NCI-H2171 treated with DMSO at 0.1 percent for 48 hours (cell line): ENCODE measurements around the gene TRAM2.

ENCODE experiments used
- DNase-seq: peaks from one replicate; lab custom pipeline; 2025; lab: John Stamatoyannopoulos, UW

TRAM2 gene

DNA sequence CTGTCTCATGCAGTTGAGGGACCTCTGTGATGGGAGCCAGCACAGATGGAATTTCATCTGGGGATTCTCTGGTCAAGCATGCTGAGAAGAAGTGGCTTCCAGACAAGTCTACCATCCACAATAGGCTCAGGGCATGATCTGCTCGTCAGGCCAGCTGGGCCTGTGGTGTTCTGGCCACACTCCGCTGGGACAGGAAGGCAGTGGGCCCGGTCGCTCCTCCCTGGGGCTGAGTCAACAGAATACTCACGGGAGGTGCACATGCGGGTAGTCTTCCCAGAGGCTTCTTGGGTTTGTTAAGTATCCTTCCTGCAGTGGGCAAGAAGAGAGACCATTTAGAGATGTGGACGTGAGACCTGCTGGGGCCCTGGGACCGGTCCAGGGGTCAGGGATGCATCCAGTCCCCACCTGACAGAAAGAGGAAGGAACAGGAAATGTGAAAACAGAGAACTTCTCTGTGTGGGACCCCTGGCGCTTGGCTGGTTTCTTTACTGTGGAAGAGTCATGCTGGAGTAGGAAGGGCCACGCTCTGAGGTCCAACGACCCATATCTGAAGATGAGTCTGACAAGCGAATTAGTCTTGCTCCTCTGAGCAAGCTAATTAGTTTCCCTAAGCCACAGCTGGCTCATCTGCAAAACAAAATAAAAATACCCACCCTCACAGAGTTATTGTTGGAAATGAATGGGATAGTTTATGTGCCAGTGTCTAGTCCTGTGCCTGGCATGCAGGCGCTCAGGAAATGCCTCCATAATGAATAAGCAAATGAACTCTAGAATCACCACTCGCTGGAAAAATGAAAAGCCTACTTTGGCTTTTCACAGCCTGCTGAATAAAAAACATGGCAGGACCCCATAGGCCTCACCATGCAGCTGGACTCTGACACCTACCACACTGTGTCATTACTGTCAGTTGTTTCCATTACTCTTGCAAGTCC, 67.3 kb downstream of the TRAM2 start:
- DNase-seq = no peak

DNA sequence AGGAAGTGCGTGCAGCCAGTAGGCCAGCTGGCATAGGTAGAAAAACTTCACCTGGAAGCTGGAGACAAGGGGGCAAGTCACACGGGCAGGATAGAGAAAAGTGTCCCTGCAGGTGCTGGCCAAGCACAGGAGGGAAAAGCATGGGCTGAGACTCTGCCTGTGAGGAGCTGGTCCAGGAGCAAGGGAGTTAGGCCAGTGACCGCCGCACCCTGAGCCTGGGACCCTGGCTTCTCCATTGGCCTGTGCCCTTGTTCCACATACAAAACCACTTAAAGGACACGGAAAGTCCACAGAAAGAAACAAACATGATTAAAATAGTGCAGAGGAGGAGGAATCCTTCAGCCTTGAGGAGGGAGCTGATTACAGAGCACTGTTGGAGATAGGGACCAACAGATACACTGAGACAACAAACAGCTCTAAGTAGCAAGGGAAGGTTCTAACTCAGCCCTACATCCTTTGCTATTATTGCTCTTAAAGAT, 68.6 kb downstream of the TRAM2 start:
- DNase-seq = no peak

DNA sequence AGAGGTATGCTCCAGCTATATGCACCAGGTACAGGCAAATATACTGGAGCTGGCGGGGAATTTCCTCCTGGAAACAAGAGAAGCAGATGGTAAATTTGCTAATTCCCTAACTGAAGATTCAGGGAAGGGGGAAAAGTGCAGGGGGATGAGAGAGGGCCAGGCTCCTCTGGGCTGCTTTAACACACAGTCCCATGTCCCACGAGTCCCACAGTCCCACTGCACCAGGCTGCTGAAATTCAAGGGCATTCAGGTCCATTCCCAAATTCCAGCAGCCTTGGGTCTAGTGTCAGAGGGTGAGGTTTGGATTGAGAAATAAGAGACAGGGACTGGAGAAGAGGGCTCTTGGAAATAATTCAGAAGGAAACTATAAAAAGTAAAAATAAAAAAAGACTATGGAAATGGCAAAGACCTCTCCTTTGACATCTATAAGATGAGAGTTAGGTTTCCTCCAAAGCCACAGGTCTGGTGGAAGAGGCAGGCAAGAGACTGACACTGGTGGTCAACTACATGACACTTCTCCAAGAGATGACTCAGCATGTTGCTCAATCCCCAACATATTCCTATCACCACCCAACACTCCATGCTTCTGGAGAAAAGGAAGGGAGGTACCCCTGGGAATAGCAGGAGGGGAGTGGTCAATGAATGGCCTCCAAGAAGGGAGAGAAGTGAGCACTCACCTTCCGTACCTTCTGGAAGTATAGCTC, 69.2 kb downstream of the TRAM2 start:
- DNase-seq = no peak

DNA sequence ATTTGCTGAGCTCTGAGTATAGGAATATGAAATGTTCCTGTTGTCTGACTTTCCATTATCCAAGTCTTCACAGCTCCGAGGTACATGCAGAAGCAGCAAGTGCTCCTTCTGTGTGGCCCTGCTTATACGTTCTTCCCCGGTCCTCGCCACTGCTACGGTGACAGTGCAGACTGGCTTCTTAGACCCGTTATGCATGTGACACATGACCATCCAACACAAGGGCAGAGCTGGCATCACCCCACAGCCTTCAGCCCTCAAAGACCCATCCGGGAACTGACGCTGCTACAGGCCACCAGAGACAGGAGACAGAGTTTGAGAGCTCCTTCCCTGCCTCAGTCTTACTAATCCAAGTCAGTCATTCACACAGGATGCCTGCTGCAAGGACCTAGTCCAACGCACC, 70.4 kb downstream of the TRAM2 start:
- no peak for DNase-seq

DNA sequence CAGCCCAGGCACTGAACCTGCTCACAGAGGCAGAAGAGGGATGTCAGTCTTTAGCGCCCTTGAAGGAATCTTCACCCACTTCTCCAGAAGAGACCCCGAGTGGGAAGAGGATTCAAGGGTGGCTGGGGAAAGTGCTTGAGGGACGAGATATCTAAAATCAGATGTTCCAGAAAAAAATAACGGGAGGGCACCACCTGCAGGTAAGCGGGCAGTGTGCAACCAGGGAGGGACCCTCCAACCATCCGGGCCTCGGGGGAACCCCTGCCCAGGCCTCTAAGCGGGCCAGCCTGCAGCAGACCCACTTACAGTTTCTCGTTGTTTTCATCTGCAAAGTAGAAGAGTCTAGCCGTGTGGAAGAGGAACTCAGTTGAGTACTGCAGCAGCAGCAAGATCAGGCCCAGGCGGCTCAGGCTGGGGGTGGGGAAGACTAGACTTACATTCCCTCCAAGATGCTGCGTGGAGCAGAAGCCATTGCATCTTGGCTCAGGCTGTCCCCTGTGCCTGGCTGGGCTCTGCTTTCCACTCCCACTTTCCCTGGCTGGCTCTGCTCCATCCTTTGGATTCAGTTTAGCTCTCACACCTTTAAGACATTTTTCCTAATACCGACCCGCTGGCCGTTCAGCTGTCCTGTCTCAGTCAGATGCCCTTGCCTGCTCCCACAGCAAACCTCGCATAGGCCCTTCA, 71.0 kb downstream of the TRAM2 start:
- DNase-seq = no peak

DNA sequence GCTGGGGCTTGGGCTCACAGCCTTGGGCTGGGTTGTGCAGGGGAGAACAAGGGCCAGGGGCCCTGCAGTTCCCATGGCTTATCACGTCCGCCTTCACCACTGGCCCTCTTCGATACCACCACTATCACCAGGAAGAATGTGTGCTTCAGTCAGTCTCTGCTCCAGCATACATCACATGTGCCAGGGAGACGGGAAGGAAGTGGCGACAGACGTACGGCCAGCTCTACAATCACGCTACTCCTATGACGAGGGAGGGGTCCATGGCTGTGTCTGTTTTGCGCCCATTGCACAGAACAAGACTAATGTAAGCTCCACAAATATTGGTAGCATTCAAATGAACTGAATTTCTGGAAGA, 72.1 kb downstream of the TRAM2 start:
- DNase-seq = no peak

DNA sequence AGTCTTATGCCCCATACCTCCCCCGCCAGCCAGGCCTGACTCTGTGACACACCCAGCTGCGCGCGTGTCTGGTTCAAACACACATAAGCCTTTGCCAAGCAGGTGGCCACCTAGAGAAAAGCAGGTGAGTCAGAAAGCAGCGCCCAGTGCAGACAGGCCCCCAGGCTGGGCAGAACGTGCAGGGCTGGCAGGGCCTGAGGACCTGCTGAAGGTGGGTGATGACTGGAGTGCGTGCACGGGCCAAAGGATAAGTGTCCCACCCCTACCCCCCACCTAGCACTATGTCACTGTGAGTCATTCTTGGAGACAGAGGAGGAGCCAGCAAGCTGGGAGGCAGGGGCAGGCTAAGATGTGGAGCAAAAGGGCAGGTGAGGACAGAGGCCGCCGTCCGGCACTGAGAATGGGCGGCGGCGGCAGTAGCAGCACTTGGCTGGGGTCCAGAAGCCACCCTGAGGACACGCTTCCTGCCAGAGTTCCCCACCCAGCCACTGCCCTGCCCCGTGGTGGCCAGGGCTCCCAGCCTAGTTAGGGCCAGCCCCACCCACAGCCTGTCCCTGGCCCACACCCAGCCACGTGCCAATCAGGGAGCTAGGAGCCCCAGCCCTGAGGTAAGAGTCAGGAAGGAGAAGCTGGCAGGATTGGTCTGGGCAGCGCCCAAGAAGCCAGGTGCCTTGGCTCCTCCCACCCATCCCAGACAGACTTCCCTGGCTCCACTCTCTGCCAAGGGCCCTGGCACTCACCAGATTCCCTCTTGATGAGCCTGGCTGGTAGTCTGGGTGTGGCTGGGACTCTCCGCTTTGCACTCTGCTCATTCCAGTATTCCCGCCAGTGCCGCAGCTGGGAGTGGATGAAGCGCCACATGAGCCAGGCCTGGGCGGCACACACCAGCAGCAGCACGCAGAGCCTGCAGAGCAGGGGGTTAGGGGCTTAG, 72.7 kb downstream of the TRAM2 start:
- peak; percentile 88 for DNase-seq

DNA sequence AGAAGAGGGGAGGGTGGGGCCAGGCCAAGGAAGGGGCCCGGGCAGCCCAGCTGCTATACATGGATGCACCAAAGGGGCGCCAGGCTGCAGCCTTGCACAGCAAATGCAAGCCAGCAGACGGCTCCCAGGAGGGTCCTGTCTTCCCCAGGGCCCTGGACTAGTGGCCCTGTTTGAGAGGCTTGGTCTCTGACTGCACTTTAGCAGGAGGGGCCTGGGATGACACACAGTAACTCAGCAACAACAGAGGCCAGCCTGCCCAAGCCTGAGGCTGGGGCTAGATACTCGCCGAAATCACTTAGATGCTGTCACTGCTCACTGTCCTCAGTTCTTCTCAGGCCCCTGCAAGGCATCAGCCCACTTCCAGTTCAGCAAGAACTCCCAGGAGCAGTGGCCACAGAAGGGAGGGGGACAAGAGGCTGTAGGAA, 73.5 kb downstream of the TRAM2 start:
- DNase-seq = no peak

DNA sequence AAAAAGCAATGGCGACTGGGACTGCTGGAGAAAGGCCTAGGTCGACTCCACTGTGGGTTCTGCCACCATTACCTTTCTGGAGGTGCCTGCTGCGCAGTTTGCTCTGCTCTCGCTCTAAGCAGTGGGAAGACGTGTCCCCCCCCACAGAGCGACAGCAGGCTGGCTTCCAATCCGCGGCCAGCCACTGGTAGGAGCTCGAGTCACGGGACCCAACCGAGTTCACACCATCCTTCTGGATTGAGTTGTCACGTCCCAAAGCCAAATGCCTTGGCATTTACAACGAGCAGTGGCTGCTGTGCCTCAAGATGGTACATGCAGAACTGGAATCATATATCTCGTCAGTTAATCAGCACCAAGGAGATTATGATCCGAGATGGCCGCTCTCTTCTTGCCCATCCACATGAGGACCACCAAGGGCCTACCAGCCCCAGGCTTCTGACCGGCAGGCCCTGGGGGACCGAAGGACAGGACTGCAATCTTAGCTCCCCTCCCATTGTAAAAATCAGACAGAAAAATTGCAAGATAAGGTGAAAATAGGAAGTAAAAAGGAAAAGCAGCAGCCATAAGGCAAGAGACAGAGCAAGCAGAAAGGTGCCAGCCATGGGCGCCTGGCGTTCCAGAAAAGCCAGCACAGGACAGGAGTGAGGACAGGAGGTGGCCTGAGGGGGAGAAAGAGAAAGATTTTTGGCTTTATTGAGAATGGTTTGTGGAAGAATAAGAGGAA, 74.4 kb downstream of the TRAM2 start:
- no peak for DNase-seq

DNA sequence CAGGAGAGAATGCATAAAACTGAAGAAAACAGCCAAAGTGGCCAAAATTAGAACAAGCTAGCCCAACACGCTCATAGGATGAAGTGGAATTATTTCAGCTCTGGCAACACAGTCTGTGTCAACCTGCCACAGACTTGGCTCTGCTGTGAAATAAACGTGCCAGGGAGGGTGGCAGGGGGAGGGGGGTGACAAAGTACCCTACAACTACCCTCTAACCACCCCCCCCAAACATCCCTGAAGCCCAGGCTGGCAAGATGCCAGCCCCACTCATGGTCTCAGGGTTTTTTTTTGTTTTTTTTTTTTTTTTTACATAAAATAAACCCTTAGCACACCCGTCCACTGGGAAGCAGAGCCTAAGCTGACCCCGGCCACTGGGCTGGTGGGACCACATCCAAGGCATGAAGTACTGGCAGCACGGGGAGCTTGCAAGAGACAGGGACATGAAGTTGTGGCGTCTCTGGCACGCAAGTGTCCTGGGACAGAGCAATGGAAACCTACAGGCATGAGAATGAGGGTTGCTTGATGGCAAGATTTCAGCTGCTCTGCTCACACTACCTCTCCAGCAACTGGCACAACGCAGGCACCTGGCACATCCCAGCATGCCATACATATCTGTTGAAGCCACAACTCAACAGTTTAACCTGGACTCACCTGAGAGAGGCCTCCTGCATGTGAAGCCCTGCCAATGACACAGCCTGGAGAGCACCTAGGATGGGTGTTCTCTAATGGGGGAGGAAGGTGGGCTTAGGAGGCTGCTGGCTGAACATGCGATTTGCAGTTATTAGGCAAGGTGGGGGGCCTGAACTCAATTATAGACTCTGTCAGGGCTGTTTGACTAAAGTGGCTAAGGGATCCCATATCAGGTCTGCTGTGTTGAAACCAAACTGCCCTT, 76.4 kb downstream of the TRAM2 start:
- no peak for DNase-seq

DNA sequence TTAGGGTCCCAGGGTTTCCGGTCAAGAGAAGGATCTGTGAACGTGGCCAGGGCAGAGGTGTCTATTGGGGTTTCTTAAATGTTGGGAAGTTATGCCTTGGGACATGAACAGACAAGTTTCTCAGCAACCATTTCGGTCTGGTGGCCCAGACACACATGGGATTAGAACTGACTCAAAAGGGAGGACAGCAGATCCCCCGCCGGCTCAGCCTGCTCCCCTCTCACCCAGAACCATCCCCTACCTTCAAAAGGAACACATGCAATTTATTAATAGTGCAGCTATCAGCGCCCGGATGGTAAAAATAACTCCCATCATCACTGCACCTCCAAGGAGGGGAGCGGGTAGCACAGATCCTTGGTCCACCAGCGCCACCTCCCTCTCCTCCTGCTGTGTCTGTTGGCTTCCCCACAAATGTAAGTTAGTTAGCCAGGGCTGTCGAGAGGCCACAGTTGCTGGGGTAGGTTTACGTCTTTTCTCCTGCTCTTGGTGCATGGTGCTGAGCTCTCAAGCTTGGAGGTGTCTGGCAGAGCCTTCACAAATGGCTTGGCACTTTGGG, 77.1 kb downstream of the TRAM2 start:
- DNase-seq = no peak

DNA sequence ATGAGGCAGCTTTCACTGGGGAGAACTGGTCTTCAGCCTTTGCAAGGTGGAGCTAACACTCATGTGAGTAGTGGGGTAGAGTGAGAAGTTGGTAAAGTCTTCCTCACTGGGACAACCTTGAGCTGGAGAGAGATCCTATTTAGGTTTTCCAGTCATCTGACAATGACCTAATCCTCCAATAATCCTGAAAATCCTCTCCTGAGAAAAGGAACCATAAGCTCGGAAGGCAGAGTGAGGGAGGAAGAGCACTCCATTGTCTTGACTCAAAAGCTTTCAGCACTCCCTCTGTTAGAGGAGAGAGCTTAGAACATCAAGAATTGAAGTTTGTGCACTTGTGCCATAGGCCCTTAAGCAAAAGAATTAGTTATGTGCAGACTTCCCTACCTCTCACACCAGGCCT, 77.8 kb downstream of the TRAM2 start:
- no peak for DNase-seq

DNA sequence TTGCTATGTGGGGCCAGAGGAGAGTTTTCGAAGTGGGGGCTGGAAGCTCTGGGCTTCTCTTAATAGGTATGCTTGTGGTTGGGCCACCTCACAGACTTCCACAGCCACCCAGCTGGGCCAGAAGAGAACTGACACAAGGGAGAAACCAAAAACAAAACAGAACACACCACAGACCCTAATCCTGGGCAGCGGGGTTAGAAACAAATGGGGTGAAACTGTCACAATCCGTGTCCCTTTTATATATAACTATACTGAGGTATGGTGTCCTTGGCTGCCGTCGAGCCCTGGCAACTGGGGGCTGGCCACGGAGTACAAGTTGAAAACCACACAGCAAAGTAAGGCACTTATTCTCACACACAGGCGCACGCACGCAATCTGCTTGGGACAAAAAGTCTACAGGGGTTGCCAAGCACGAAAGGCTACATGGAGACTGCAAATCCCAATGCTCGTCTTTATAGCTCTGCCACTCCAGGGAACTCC, 78.3 kb downstream of the TRAM2 start:
- DNase-seq = no peak

DNA sequence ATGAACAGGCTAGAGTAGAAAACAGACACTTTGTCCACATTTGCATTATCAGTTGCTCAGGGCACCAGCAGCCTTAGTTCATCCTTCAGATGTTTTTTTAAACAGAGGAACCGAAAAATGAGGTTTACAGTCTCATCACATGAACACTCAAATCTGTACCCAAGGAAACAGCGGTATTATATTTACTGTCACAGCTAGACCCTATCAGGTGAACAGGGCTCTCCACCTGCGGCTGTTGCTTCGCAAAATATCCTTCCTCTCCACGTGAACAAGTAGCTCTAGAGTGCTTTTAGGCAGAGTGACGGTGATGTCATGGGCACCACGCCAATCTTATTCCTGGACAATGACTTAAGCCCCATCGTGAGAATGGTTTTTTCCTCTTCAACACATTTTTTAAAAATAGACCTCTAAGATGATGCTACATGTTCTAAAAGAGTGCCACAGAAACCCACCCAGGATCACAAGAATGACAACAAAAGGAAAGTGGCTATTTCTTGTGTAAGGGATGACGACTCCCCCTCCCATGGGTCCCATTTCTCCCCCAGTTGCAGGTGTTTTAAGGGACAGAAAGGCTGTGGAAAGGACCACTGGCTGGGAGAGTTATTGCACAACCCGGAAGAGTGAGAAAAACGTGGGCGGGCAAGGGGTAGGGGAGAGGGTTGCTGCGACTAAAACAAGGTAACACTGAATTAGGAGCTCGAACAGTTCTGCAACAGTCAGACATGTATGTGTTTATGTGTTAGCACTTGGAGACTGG, 79.0 kb downstream of the TRAM2 start:
- DNase-seq = no peak

DNA sequence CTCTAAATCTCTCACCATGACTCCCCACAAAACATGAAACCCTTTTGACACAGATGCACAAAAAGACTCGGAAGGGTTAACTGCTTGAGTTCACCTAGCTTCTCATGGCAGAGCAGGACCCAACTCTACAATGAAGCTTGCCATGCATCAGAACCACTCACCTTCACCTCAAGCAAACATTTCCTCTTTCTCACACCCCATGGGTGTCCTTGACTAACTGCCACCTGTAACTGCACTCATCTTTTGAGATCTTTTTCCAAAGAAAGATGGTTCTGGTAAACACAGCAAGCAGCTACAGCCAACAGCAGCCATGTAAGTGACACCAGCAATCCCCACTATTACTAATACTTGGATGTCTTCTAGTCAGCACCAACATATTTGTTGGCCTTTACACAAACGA, 80.2 kb downstream of the TRAM2 start:
- DNase-seq = no peak

DNA sequence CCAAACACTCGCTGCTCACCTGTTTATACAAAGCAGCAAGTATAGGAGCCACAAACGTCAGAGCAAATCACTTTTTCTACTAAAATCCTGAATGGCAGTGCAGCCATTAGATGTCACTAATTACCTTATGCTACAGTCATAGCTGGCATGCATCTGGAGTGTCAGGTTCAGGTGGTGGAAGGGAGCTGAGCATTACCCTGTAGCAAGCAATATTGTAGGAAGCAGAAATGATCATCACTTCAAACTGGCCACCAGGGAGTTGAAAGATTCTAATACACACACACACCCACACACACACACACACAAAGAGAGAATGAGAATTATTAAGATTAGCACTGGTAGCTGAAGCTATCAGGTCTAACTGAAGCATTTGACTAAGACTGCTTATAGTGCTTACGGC, 80.9 kb downstream of the TRAM2 start:
- peak; percentile 17 for DNase-seq

DNA sequence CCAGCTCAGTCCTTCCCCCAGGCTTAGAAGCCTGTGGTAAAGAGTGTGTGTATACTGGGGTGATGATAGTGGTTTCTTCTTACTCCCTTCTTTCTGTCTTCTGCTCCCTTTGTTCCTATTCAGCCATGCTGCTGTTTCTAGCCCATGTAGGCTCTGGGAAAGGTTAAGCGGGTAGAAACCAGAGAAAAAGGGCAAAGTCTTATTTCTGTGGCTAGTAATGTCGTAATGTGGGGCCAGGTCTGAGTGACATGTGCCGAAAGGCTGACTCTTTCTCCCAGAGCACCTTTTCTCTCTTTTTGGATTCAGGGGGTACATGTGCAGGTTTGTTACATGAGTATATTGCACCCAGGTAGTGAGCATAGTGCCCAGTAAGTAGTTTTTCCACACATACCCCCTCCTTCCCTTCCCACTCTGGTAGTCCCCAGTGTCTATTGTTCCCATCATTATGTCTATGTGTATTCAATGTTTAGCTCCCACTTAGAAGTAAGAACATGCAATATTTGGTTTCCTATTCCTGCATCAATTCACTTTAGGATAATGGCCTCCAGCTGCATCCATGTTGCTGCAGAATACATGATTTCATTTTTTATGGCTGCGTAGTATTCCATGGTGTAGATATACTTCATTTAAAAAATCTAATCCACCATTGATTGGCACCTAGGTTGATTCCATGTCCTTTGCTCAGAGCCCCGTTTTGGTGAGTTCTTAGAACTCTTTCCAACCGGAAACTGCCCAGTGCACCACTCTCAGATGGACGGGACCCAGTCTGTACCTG, 82.4 kb downstream of the TRAM2 start:
- no peak for DNase-seq

DNA sequence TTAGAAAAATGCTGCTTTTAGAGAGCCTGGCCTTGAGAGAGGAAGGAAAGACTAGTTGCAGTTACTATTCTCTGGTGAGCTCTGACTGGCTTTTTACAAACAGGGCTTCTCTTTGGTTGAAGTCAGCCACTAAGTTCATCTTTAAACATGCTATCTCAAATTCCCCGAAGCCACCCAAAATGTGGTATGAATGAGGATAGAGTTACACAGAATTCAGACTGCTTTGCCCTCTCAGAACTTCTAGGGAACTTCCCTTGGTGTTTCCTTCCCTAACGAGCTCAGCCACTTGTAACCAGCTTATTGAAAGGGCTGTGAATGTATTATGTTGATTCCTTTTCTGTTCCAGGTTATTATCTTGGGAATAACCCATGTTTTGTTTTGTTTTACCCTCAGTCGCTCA, 83.2 kb downstream of the TRAM2 start:
- no peak for DNase-seq
